Keratinocyte (primary cell): ENCODE results near the gene GABRB1.

Experiments
- EZH2 ChIP-seq: IDR thresholded peaks from one replicate; pipeline ENCODE4 v1.6.1; 2012; ENCODE audit warnings: inconsistent platforms, mild to moderate bottlenecking, low read length, moderate library complexity
- TF ChIP-seq, protein P1 (sequence below), 3 experiments: IDR thresholded peaks in 1 of 3; conservative IDR thresholded peaks in 1 of 3; optimal IDR thresholded peaks in 1 of 3; 2 replicates in 2 of 3; 3 replicates in 1 of 3; pipeline versions ENCODE3 to v1.5.1; 2011; ENCODE audit warnings: low read length in 3 of 3, mild to moderate bottlenecking in 3 of 3, moderate library complexity in 2 of 3, control low read depth in 1 of 3, inconsistent platforms in 1 of 3; ENCODE audit not compliant: insufficient read depth in 2 of 3; ENCODE audit errors: extremely low read depth in 1 of 3

DNA sequence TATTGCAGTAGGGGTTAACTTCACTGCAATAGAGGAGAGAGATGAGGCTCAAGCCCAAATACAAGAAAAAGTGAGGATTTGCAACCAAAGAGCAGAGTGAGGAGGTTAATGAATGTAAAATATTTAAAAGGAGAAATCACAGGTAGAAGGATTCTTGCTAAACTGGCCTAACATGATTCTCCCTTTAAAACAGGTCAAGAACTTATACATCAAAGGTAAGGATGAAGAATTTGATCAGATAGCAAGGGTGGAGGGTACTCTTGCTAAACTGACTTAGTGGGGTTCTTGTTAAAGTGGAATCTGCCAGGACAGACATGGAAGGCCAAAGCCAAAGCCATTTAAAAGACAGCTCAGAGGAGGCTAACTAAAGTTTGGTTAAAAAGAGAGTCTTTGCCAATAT is 193.0 kb downstream of the GABRB1 start:
- TF ChIP-seq, protein P1, sequence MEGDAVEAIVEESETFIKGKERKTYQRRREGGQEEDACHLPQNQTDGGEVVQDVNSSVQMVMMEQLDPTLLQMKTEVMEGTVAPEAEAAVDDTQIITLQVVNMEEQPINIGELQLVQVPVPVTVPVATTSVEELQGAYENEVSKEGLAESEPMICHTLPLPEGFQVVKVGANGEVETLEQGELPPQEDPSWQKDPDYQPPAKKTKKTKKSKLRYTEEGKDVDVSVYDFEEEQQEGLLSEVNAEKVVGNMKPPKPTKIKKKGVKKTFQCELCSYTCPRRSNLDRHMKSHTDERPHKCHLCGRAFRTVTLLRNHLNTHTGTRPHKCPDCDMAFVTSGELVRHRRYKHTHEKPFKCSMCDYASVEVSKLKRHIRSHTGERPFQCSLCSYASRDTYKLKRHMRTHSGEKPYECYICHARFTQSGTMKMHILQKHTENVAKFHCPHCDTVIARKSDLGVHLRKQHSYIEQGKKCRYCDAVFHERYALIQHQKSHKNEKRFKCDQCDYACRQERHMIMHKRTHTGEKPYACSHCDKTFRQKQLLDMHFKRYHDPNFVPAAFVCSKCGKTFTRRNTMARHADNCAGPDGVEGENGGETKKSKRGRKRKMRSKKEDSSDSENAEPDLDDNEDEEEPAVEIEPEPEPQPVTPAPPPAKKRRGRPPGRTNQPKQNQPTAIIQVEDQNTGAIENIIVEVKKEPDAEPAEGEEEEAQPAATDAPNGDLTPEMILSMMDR (optimal IDR thresholded peaks at IDR 0.05 in 1 of 3, IDR thresholded peaks at IDR 0.05 in 1 of 3, conservative IDR thresholded peaks at IDR 0.05 in 1 of 3; ENCODE audit: extremely low read depth in 1 of 3, insufficient read depth in 2 of 3, low read length in 3 of 3): no peak
- no peak for TF ChIP-seq EZH2
